NCI-H1048 (cell line): ENCODE data around the gene GATA3.
A peak's percentile ranks its signal among the peaks of the same experiment; 100 is the strongest.

Experiments
- DNase-seq: peaks from one replicate; lab custom pipeline; 2025; lab: John Stamatoyannopoulos, UW

The GATA3 gene

GRCh38 chr10:8051109-8051821 is 3.2 kb upstream of the GATA3 start:
- DNase-seq: no peak

GRCh38 chr10:8051851-8052257 is 2.6 kb upstream of the GATA3 start:
- DNase-seq: no peak

- DNase-seq: no peak
Measured at GRCh38 chr10:8052341-8052955, 2.0 kb upstream of the GATA3 start.

GRCh38 chr10:8052956-8053445 is 1.5 kb upstream of the GATA3 start:
- no peak for DNase-seq

GRCh38 chr10:8053446-8054243 is 843 bp upstream of the GATA3 start:
- DNase-seq: peak; percentile 84

- no peak for DNase-seq
Measured at GRCh38 chr10:8054244-8054493, 319 bp upstream of the GATA3 start.

GRCh38 chr10:8055420-8056349 is 1.2 kb downstream of the GATA3 start:
- no peak for DNase-seq

GRCh38 chr10:8056378-8056777 is 1.9 kb downstream of the GATA3 start:
- DNase-seq: no peak

GRCh38 chr10:8056871-8057331 is 2.4 kb downstream of the GATA3 start:
- no peak for DNase-seq

GRCh38 chr10:8057636-8058273 is 3.3 kb downstream of the GATA3 start:
- no peak for DNase-seq

- no peak for DNase-seq
Measured at GRCh38 chr10:8058274-8059111, 4.0 kb downstream of the GATA3 start.

- no peak for DNase-seq
Measured at GRCh38 chr10:8059191-8059936, 4.9 kb downstream of the GATA3 start.

- DNase-seq: no peak
Measured at GRCh38 chr10:8060010-8060703, 5.7 kb downstream of the GATA3 start.

GRCh38 chr10:8060704-8061121 is 6.2 kb downstream of the GATA3 start:
- DNase-seq: no peak

GRCh38 chr10:8061274-8062211 is 7.1 kb downstream of the GATA3 start:
- DNase-seq: no peak

GRCh38 chr10:8063128-8063908 is 8.8 kb downstream of the GATA3 start:
- no peak for DNase-seq

GRCh38 chr10:8063935-8064334 is 9.4 kb downstream of the GATA3 start:
- DNase-seq: no peak
